HepG2 (cell line): ENCODE measurements around the gene PPP1R12B. TPM values are rescaled to one million over a fixed set of nuclear protein-coding genes. Genes with fewer than 3 reads are reported as not detected.
A peak's percentile ranks its signal among the peaks of the same experiment; 100 is the strongest.
"Not testable (repeated sequence)": the region's sequence is repeated elsewhere in the genome, so short reads cannot be mapped to it uniquely, and the experiment has no call there.

Source experiments
- ATAC-seq: fragments of 200-7000 bp; cut with Tn5 transposase; 3 replicates; pipeline ENCODE4 v1.9.1; 2020; ENCODE audit warnings: mild to moderate bottlenecking, moderate library complexity
- BruUV-seq: library from RNA; stranded (reverse); fragments of 400-500 nt; replicated peaks from 2 replicates; lab custom pipeline; 2021; lab: Mats Ljungman, UMichigan
- CTCF ChIA-PET: fragments of 300-600 bp; formaldehyde crosslinking; extraction: SDS; loops from one replicate; lab custom pipeline; 2021; ENCODE audit warnings: low total read pairs, inconsistent platforms, low intra/inter-chr PET ratio; lab: Yijun Ruan, JAX
- POLR2A ChIA-PET: fragments of 350-600 bp; sonication (Branson Sonifier 250); formaldehyde crosslinking; loops from one replicate; lab custom pipeline; 2020; ENCODE audit warnings: antibody characterized with exemption, inconsistent platforms; lab: Yijun Ruan, JAX
- DNase-seq: peaks from one replicate; pipeline ENCODE4 v3.0.0-alpha.2; 2015; ENCODE audit warnings: low spot score
- FAIRE-seq: peaks from 3 replicates; lab custom pipeline; 2011; peaks lifted over from hg19 to GRCh38; lab: Jason Lieb, UNC
- H2AFZ ChIP-seq: one replicate; pipeline ENCODE4 v1.6.1; 2011; ENCODE audit warnings: low read length, inconsistent platforms
- H3K27ac ChIP-seq: fragments of 300-600 bp; 3 replicates; pipeline ENCODE4 v1.8.0; 2011; ENCODE audit warnings: mixed run types, mild to moderate bottlenecking, mixed read lengths, low read length, inconsistent platforms; ENCODE audit not compliant: insufficient read depth; ENCODE audit errors: extremely low read length
- H3K27me3 ChIP-seq, 2 experiments: fragments of 200-600 bp in 1 of 2; 2 replicates in 1 of 2; 3 replicates in 1 of 2; pipeline versions ENCODE4 v1.6.0 to v1.8.0; 2011; ENCODE audit warnings: low read length in 2 of 2, mild to moderate bottlenecking in 2 of 2, moderate library complexity in 2 of 2, inconsistent platforms in 1 of 2; ENCODE audit not compliant: insufficient read depth in 2 of 2, control insufficient read depth in 1 of 2
- H3K36me3 ChIP-seq, 2 experiments: fragments of 200-600 bp in 1 of 2; replicated peaks in 1 of 2; 2 replicates in 1 of 2; 3 replicates in 1 of 2; pipeline versions ENCODE4 v1.5.1 to v1.8.0; 2011; ENCODE audit warnings: low read length in 2 of 2, inconsistent platforms in 1 of 2; ENCODE audit not compliant: insufficient read depth in 2 of 2, control insufficient read depth in 1 of 2
- H3K4me1 ChIP-seq: 2 replicates; pipeline ENCODE4 v1.5.1; 2012; ENCODE audit warnings: low read length, inconsistent platforms; ENCODE audit not compliant: insufficient read depth
- H3K4me2 ChIP-seq: 2 replicates; pipeline ENCODE4 v1.6.0; 2011; ENCODE audit warnings: low read depth, low read length, inconsistent platforms
- H3K4me3 ChIP-seq, 3 experiments: fragments of 200-600 bp in 1 of 3; sonication (generic), shearing (Covaris generic) in 1 of 3; replicated peaks in 1 of 3; 2 replicates each; pipeline ENCODE4 v1.5.1; 2011 to 2016; ENCODE audit warnings: low read length in 3 of 3, inconsistent platforms in 2 of 3, low read depth in 2 of 3, mild to moderate bottlenecking in 2 of 3, control low read depth in 1 of 3, mixed read lengths in 1 of 3; ENCODE audit not compliant: insufficient read depth in 1 of 3
- H3K79me2 ChIP-seq: one replicate; pipeline ENCODE4 v1.6.1; 2011; ENCODE audit warnings: low read length, inconsistent platforms; ENCODE audit not compliant: insufficient read depth
- H3K9ac ChIP-seq: 2 replicates; pipeline ENCODE4 v1.6.0; 2011; ENCODE audit warnings: mild to moderate bottlenecking, low read depth, low read length, inconsistent platforms; ENCODE audit not compliant: insufficient read depth
- H3K9me3 ChIP-seq: 2 replicates; pipeline ENCODE4 v1.5.1; 2012; ENCODE audit warnings: mild to moderate bottlenecking, low read length
- H4K20me1 ChIP-seq: 2 replicates; pipeline ENCODE4 v1.6.0; 2011; ENCODE audit warnings: inconsistent platforms, mild to moderate bottlenecking, low read length, moderate library complexity; ENCODE audit not compliant: insufficient read depth
- ASH2L ChIP-seq: fragments of 300-600, 200-600 bp; sonication (generic); IDR thresholded peaks from 2 replicates; pipeline ENCODE4 v1.7.0; 2017; ENCODE audit warnings: low read depth, mild to moderate bottlenecking, moderate library complexity, mixed read lengths, low read length; ENCODE audit not compliant: insufficient read length
- WGBS: methylation state at CpG from one replicate; pipeline ENCODE4 v1.1.6; 2017; ENCODE audit warnings: low lambda C conversion rate; 5-methylcytosine and 5-hydroxymethylcytosine counted together
- in situ Hi-C: cut with HindIII; loops from 2 replicates; pipeline ENCODE4 v1.10.0; 2017; ENCODE audit warnings: low pct_unique_long_range_greater_than_20kb; ENCODE audit not compliant: extremely low pct_ligation_motif_present
- intact Hi-C: fragments of 100-400 bp; cut with micrococcal nuclease; formaldehyde crosslinking; loops from one replicate; pipeline ENCODE4 v1.10.0; 2022; ENCODE audit not compliant: unreplicated experiment
- polyA plus RNA-seq, 8 experiments: library from polyadenylated mRNA; depleted of rRNA in 3 of 8; stranded (reverse) in 7 of 8; unstranded in 1 of 8; fragments of >200 nt; fragmentation: Illumina TruSeq in 4 of 8; extraction: Trizol in 4 of 8; gene quantifications; 2 replicates each; pipeline versions ENCODE4 v1.2.1 to v1.2.3, GENCODE V29; 2011 to 2016; ENCODE audit warnings: low read depth in 4 of 8, missing spikeins in 1 of 8, mixed read lengths in 1 of 8; ENCODE audit not compliant: insufficient read depth in 1 of 8
- total RNA-seq, 5 experiments: library from RNA; depleted of rRNA; stranded (reverse); fragments of >200 nt; fragmentation: Illumina TruSeq; extraction: Trizol; gene quantifications; 2 replicates each; pipeline ENCODE4 v1.2.3, GENCODE V29; 2016; ENCODE audit warnings: low read depth in 1 of 5

Gene PPP1R12B
- total and polyA plus RNA-seq, 2 of the 13 experiments (the other 11 are each of a cell fraction or from before 2014, with no cell fraction given) = 12.0 to 13.6 TPM

DNA sequence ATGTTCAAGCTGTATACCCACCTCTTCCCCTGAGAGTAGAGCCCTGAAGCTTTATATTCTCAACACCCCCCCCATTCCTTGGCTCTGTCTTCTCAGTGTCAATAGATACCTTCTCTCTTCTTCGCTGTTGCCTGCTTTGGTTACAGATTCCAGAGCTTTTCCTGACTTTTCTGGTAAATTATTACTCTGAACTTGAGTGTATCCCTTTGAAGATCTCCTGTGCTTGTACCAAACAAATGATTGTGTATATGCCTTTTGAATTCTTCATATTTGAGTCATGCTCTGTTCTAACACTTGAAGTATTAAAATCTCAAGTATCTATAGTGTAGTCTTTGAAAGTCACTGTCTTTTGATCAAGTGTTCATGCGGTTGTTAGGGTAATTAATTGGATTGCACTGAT lies 32.0 kb downstream of the PPP1R12B start:
- POLR2A ChIA-PET, in situ Hi-C loops, H3K27me3 ChIP-seq, H2AFZ ChIP-seq, H4K20me1 ChIP-seq, H3K36me3 ChIP-seq, BruUV-seq, H3K79me2 ChIP-seq, FAIRE-seq, H3K4me3 ChIP-seq, H3K27ac ChIP-seq, H3K4me2 ChIP-seq, H3K9ac ChIP-seq, H3K9me3 ChIP-seq, CTCF ChIA-PET: not testable (repeated sequence)
- ATAC-seq = peak; percentile 31; the same call in 2 of the 3 replicates
- WGBS = 27% methylated on average over 2 of the region's 2 CpGs
- peak; percentile 18 for DNase-seq
- peaks cover 18% of the 10 kb centered on the region for H3K4me1 ChIP-seq
- intact Hi-C loops = loop anchor here (5.0 kb wide), 1 partner anchor 38 kb away; the partner anchor contains the start of gene UBE2T
- peak; percentile 27 for TF ChIP-seq ASH2L

DNA sequence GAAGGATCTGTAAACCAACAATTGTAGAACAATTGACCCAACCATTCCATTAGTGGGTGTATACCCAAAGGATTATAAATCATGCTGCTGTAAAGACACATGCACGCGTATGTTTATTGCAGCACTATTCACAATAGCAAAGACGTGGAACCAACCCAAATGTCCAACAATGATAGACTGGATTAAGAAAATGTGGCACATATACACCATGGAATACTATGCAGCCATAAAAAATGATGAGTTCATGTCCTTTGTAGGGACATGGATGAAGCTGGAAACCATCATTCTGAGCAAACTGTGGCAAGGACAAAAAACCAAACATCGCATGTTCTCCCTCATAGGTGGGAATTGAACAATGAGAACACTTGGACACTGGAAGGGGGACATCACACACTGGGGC lies 33.4 kb downstream of the PPP1R12B start:
- in situ Hi-C loops, H2AFZ ChIP-seq, BruUV-seq, DNase-seq, H3K4me3 ChIP-seq, CTCF ChIA-PET, POLR2A ChIA-PET, H3K79me2 ChIP-seq, H3K9ac ChIP-seq, H3K27ac ChIP-seq, H3K36me3 ChIP-seq, H3K9me3 ChIP-seq, H3K4me2 ChIP-seq, FAIRE-seq, H4K20me1 ChIP-seq, H3K27me3 ChIP-seq, ATAC-seq: not testable (repeated sequence)
- intact Hi-C loops = loop anchor here (5.0 kb wide), 1 partner anchor 40 kb away; the partner anchor contains the start of gene UBE2T
- WGBS = 92% methylated on average over 4 of the region's 4 CpGs
- peaks cover 18% of the 10 kb centered on the region for H3K4me1 ChIP-seq

DNA sequence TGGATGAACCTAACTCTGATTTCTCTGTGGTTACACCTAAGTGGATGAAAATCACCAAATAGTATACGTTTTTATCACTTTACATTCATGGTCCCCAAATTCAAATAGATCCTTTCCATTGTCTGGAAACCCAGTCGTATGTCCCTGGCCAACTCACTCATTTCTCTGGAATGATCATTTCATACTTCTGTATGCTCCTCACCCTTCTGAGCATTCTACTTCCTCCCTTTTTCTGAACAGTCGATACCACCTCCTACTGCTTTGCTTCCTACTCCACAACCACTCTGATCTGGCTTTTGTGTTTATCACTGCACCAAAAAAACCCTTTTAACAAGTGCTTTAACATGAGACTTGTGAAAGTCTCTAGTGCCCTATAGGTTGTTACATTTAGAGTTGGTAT lies 47.3 kb downstream of the PPP1R12B start:
- 85% methylated on average over 3 of the region's 3 CpGs for WGBS
- H3K4me3 ChIP-seq, H3K27me3 ChIP-seq, BruUV-seq, POLR2A ChIA-PET, H2AFZ ChIP-seq, in situ Hi-C loops, H3K4me2 ChIP-seq, H3K9me3 ChIP-seq, H3K79me2 ChIP-seq, intact Hi-C loops, H4K20me1 ChIP-seq, CTCF ChIA-PET, H3K27ac ChIP-seq, ATAC-seq, DNase-seq, H3K9ac ChIP-seq, H3K36me3 ChIP-seq, H3K4me1 ChIP-seq, FAIRE-seq: not testable (repeated sequence)
